Ovary (tissue), 9 donors: ENCODE measurements around the gene GEMIN2. TPM values are rescaled to one million over a fixed set of nuclear protein-coding genes. Genes with fewer than 3 reads are reported as not detected.

Source experiments
- DNase-seq, 5 donors: peaks; one replicate each; pipeline ENCODE4 v3.0.0-alpha.2; 2019 to 2020
- H3K27ac ChIP-seq, 2 donors: fragments of 200-600 bp; one replicate each; pipeline versions ENCODE4 v1.5.1 to v1.8.0; 2019 to 2022
- H3K27me3 ChIP-seq: fragments of 200-600 bp; one replicate; pipeline ENCODE4 v1.8.0; 2022
- H3K36me3 ChIP-seq: fragments of 200-600 bp; sonication (generic); one replicate; pipeline ENCODE4 v1.5.1; 2019
- H3K4me1 ChIP-seq: one replicate; pipeline ENCODE4 v1.8.1; 2013; ENCODE audit warnings: mild to moderate bottlenecking, moderate library complexity; ENCODE audit not compliant: insufficient read depth
- H3K4me3 ChIP-seq: fragments of 200-600 bp; sonication (generic); one replicate; pipeline ENCODE4 v1.5.1; 2017
- H3K9me3 ChIP-seq, 2 donors: fragments of 200-600 bp in 1 of 2; sonication (generic) in 1 of 2; one replicate each; pipeline versions ENCODE4 v1.5.1 to v1.8.1; 2013 to 2019; ENCODE audit warnings: mild to moderate bottlenecking in 1 of 2, moderate library complexity in 1 of 2
- EP300 ChIP-seq: sonication (generic); formaldehyde crosslinking; IDR thresholded peaks from one replicate; pipeline ENCODE4 v1.6.1; 2017; ENCODE audit warnings: antibody characterized with exemption
- POLR2A ChIP-seq: fragments of 450-650 bp; IDR thresholded peaks from one replicate; pipeline ENCODE4 v1.6.1; 2017; ENCODE audit warnings: antibody characterized with exemption, mild to moderate bottlenecking, moderate library complexity
- WGBS, 3 donors: extraction: QIAGEN DNeasy Blood & Tissue Kit in 1 of 3; methylation state at CpG; one replicate each; pipeline versions ENCODE4 v1.1.5 to v1.1.7; 2013 to 2017; 5-methylcytosine and 5-hydroxymethylcytosine counted together
- intact Hi-C, 4 donors: fragments of 100-400 bp; cut with DNase I; formaldehyde crosslinking; loops; one replicate each; pipeline versions ENCODE4 v1.11.0 to v1.15.1; 2022 to 2023
- polyA plus RNA-seq, 2 donors: library from polyadenylated mRNA; stranded (reverse); fragments of 200-250 nt in 1 of 2; fragments of 350-450 nt in 1 of 2; fragmentation: Illumina TruSeq in 1 of 2; extraction: RNeasy Lipid Tissue Mini Kit (QIAGEN cat#74804) in 1 of 2; gene quantifications; one replicate each; pipeline ENCODE4 v1.2.3, GENCODE V29; 2013 to 2014
- total RNA-seq, 7 donors: library from RNA; depleted of rRNA in 2 of 7; stranded (reverse); fragments of >200 nt in 2 of 7; fragmentation: NEBNext Ultra II Directional in 3 of 7; extraction: Animal tissue kit (Norgen Biotek cat#: 25700) in 3 of 7; gene quantifications; one replicate each; pipeline versions ENCODE4 v1.1.0 to v1.2.4, GENCODE V29; 2016 to 2023
- TF ChIP-seq, protein P1 (sequence below), 3 donors: fragments of 450-650 bp in 2 of 3; fragments of 200-600 bp in 1 of 3; IDR thresholded peaks; one replicate each; pipeline versions ENCODE4 v1.5.1 to v1.8.0; 2016 to 2022; ENCODE audit warnings: antibody characterized with exemption in 3 of 3, mild to moderate bottlenecking in 1 of 3
- donor health status: DM: no; HTN: no; CAD: no; lungs with moderate emphysema.
- donor health status: DM: no; HTN: no; CAD: no.
- donor health status: Bipolar disorder and iron deficiency.
- donor health status: DM: yes; HTN: yes; CAD: no.
- donor health status: DM: no; HTN: no; CAD: no.
- donor health status: DM: yes; HTN: yes; CAD: no.

Gene GEMIN2
- total and polyA plus RNA-seq, 9 donors, result 8.2 to 19.8 (median 13.1) TPM

DNA sequence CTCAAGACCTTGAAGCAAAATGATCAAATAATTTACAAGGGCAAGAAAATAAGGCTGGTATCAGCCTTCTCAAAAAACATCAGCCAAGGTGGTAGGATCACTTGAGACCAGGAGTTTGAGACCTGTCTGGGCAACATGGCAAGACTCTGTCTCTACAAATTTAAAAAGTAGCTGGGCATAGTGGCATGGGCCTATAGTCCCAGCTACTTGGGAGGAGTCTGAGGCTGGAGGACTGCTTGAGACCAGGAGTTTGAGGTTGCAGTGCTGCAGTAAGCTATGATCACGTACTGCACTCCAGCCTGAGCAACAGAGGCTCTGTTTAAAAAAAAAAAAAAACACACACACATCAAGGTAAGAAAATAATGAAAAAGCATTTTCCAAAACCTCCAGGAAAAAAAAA lies 33.2 kb upstream of the GEMIN2 start:
- Histone ChIP-seq H3K4me3 (no peak overlapping the region), H3K9me3 (no peaks in the 10 kb centered on the region), H3K27me3 (no peaks in the 10 kb centered on the region), H3K27ac (no peak overlapping the region), H3K36me3 (no peaks in the 10 kb centered on the region), H3K4me1 (no peaks in the 10 kb centered on the region)
- 94 to 100% (median 94%) methylated on average over 1 of the region's 1 CpG for WGBS, 3 donors
- TF ChIP-seq EP300 (no peak), POLR2A (no peak)
- TF ChIP-seq, protein P1, sequence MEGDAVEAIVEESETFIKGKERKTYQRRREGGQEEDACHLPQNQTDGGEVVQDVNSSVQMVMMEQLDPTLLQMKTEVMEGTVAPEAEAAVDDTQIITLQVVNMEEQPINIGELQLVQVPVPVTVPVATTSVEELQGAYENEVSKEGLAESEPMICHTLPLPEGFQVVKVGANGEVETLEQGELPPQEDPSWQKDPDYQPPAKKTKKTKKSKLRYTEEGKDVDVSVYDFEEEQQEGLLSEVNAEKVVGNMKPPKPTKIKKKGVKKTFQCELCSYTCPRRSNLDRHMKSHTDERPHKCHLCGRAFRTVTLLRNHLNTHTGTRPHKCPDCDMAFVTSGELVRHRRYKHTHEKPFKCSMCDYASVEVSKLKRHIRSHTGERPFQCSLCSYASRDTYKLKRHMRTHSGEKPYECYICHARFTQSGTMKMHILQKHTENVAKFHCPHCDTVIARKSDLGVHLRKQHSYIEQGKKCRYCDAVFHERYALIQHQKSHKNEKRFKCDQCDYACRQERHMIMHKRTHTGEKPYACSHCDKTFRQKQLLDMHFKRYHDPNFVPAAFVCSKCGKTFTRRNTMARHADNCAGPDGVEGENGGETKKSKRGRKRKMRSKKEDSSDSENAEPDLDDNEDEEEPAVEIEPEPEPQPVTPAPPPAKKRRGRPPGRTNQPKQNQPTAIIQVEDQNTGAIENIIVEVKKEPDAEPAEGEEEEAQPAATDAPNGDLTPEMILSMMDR (IDR thresholded peaks at IDR 0.05), result no peak
- intact Hi-C loops, result no loop called here
- DNase-seq, result no peak

GRCh38 chr14:39083127-39083526 lies 31.0 kb upstream of the GEMIN2 start:
- WGBS, 3 donors, result 69 to 74% (median 72%) methylated on average over 5 of the region's 5 CpGs
- H3K36me3 ChIP-seq, result no peaks in the 10 kb centered on the region
- no peaks in the 10 kb centered on the region for H3K4me1 ChIP-seq
- no peak overlapping the region for H3K27ac ChIP-seq
- H3K4me3 ChIP-seq, result no peak overlapping the region
- DNase-seq, result no peak
- H3K9me3 ChIP-seq, result no peaks in the 10 kb centered on the region
- TF ChIP-seq POLR2A (no peak), EP300 (no peak)
- TF ChIP-seq, protein P1 (IDR thresholded peaks at IDR 0.05), result no peak
- no peaks in the 10 kb centered on the region for H3K27me3 ChIP-seq
- intact Hi-C loops, result no loop called here

GRCh38 chr14:39085933-39086332 lies 28.2 kb upstream of the GEMIN2 start:
- no peak for TF ChIP-seq EP300
- TF ChIP-seq POLR2A, result no peak
- TF ChIP-seq, protein P1 (IDR thresholded peaks at IDR 0.05), result no peak
- WGBS, 3 donors, result 11 to 62% (median 25%) methylated on average over 7 of the region's 7 CpGs
- H3K27me3 ChIP-seq, result no peaks in the 10 kb centered on the region
- H3K4me1 ChIP-seq, result no peaks in the 10 kb centered on the region
- H3K4me3 ChIP-seq, result no peak overlapping the region
- H3K9me3 ChIP-seq, result no peaks in the 10 kb centered on the region
- no peak for DNase-seq
- H3K27ac ChIP-seq, result no peak overlapping the region
- H3K36me3 ChIP-seq, result no peaks in the 10 kb centered on the region
- intact Hi-C loops, result no loop called here

DNA sequence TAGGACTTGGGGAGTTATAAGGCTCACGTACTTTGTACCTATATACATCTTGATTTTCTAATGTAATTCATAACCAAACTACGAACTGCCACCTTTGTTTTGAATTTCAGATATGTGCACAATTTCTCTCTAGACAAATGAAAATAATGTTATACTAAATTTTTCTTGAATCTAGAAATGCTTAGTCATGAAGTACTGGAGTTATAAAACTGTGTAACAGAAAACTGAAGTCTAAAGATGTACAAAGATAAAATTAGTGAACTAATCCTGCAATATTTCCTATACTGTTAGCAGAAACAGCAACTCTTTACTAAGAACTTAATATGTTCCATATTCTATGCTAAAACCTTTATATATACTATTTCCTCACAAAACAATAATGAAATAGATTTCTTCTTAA lies 26.6 kb upstream of the GEMIN2 start:
- 91 to 95% (median 92%) methylated on average over 2 of the region's 2 CpGs for WGBS, 3 donors
- no peak for DNase-seq

More for the DNA sequence above, 26.6 kb upstream of the GEMIN2 start:
- intact Hi-C loops, result no loop called here
- TF ChIP-seq EP300 (no peak), POLR2A (no peak)
- TF ChIP-seq, protein P1 (IDR thresholded peaks at IDR 0.05), result no peak
- H3K9me3 ChIP-seq, result no peaks in the 10 kb centered on the region
- no peaks in the 10 kb centered on the region for H3K27me3 ChIP-seq
- no peak overlapping the region for H3K4me3 ChIP-seq
- H3K4me1 ChIP-seq, result no peaks in the 10 kb centered on the region
- H3K27ac ChIP-seq, result no peak overlapping the region
- H3K36me3 ChIP-seq, result no peaks in the 10 kb centered on the region
